ENCODE data around the gene PTCD1. TPM values are rescaled to one million over a fixed set of nuclear protein-coding genes. Genes with fewer than 3 reads are reported as not detected.

The PTCD1 gene
- total and polyA plus RNA-seq, 9 of the 15 experiments (the other 6 are each of a cell fraction or from before 2014, with no cell fraction given), result 0.46 to 17.1 (median 6.2) TPM

- TF ChIP-seq, protein P1, sequence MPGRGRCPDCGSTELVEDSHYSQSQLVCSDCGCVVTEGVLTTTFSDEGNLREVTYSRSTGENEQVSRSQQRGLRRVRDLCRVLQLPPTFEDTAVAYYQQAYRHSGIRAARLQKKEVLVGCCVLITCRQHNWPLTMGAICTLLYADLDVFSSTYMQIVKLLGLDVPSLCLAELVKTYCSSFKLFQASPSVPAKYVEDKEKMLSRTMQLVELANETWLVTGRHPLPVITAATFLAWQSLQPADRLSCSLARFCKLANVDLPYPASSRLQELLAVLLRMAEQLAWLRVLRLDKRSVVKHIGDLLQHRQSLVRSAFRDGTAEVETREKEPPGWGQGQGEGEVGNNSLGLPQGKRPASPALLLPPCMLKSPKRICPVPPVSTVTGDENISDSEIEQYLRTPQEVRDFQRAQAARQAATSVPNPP (IDR thresholded peaks at IDR 0.05; ENCODE audit: borderline replicate concordance, insufficient read depth, insufficient read length), result no peak
- TF ChIP-seq SAFB (IDR thresholded peaks at IDR 0.05; ENCODE audit: borderline replicate concordance, low read depth, low read length) (no peak), MYNN (IDR thresholded peaks at IDR 0.05) (peak; percentile 8; the same call in 1 of the 2 replicates), MYNN (CRISPR knock-in tag; IDR thresholded peaks at IDR 0.05) (no peak), NRF1 (conservative IDR thresholded peaks at IDR 0.05 in 1 of 2, IDR thresholded peaks at IDR 0.05 in 1 of 2) (no peak), ZC3H4 (CRISPR knock-in tag; IDR thresholded peaks at IDR 0.05; ENCODE audit: borderline replicate concordance) (no peak), SRF (CRISPR knock-in tag; IDR thresholded peaks at IDR 0.05) (no peak), MXD1 (CRISPR knock-in tag; IDR thresholded peaks at IDR 0.05; ENCODE audit: borderline replicate concordance, poor library complexity, severe bottlenecking) (no peak), SNIP1 (IDR thresholded peaks at IDR 0.05; ENCODE audit: low read depth) (no peak), SREBF2 (CRISPR knock-in tag; IDR thresholded peaks at IDR 0.05) (no peak), TGIF2 (CRISPR knock-in tag; IDR thresholded peaks at IDR 0.05) (no peak), PHB (CRISPR knock-in tag; IDR thresholded peaks at IDR 0.05) (no peak), SPI1 (IDR thresholded peaks at IDR 0.05; ENCODE audit: borderline replicate concordance, low read depth, low read length) (peak; percentile 10; the same call in 1 of the 2 replicates), PBX2 (CRISPR knock-in tag; IDR thresholded peaks at IDR 0.05; ENCODE audit: low read depth) (no peak), PBX2 (tag; conservative IDR thresholded peaks at IDR 0.05; ENCODE audit: low read depth) (no peak), POLR2B (IDR thresholded peaks at IDR 0.05; ENCODE audit: low read depth, partially characterized antibody) (no peak), PML (IDR thresholded peaks at IDR 0.05; ENCODE audit: low read length) (peak; percentile 40; the same call in 1 of the 2 replicates), MEIS2 (IDR thresholded peaks at IDR 0.05; ENCODE audit: partially characterized antibody) (no peak), SMAD2 (IDR thresholded peaks at IDR 0.05; ENCODE audit: low read depth, low read length) (no peak)
- TF ChIP-seq, protein P2, sequence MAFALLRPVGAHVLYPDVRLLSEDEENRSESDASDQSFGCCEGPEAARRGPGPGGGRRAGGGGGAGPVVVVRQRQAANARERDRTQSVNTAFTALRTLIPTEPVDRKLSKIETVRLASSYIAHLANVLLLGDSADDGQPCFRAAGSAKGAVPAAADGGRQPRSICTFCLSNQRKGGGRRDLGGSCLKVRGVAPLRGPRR (CRISPR knock-in tag; IDR thresholded peaks at IDR 0.05), result no peak
- TF ChIP-seq, protein P3, sequence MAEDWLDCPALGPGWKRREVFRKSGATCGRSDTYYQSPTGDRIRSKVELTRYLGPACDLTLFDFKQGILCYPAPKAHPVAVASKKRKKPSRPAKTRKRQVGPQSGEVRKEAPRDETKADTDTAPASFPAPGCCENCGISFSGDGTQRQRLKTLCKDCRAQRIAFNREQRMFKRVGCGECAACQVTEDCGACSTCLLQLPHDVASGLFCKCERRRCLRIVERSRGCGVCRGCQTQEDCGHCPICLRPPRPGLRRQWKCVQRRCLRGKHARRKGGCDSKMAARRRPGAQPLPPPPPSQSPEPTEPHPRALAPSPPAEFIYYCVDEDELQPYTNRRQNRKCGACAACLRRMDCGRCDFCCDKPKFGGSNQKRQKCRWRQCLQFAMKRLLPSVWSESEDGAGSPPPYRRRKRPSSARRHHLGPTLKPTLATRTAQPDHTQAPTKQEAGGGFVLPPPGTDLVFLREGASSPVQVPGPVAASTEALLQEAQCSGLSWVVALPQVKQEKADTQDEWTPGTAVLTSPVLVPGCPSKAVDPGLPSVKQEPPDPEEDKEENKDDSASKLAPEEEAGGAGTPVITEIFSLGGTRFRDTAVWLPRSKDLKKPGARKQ (CRISPR knock-in tag; IDR thresholded peaks at IDR 0.05), result no peak
These were observed 18.6 kb upstream of the PTCD1 start (continued) for GRCh38 chr7:99457050-99457649.
